Epithelial cell of esophagus (primary cell): ENCODE data around the gene GBGT1.
A peak's percentile ranks its signal among the peaks of the same experiment; 100 is the strongest.

Experiments
- DNase-seq: peaks from one replicate; pipeline ENCODE4 v3.0.0; 2010; ENCODE audit warnings: low read depth
- H3K4me3 ChIP-seq: 2 replicates; pipeline ENCODE4 v1.5.1; 2011; ENCODE audit warnings: mild to moderate bottlenecking, low read length, control low read depth
- TF ChIP-seq, protein P1 (sequence below): IDR thresholded peaks from 2 replicates; pipeline ENCODE4 v1.5.1; 2011; ENCODE audit warnings: low read depth, mild to moderate bottlenecking, low read length, control low read depth, inconsistent platforms; ENCODE audit not compliant: insufficient read depth; ENCODE audit errors: missing control alignments

GBGT1 gene

GRCh38 chr9:133160742-133161546 is 2.8 kb downstream of the GBGT1 start:
- DNase-seq, result peak; percentile 69
- TF ChIP-seq, protein P1, sequence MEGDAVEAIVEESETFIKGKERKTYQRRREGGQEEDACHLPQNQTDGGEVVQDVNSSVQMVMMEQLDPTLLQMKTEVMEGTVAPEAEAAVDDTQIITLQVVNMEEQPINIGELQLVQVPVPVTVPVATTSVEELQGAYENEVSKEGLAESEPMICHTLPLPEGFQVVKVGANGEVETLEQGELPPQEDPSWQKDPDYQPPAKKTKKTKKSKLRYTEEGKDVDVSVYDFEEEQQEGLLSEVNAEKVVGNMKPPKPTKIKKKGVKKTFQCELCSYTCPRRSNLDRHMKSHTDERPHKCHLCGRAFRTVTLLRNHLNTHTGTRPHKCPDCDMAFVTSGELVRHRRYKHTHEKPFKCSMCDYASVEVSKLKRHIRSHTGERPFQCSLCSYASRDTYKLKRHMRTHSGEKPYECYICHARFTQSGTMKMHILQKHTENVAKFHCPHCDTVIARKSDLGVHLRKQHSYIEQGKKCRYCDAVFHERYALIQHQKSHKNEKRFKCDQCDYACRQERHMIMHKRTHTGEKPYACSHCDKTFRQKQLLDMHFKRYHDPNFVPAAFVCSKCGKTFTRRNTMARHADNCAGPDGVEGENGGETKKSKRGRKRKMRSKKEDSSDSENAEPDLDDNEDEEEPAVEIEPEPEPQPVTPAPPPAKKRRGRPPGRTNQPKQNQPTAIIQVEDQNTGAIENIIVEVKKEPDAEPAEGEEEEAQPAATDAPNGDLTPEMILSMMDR, result peak; percentile 79
- no peak overlapping the region for H3K4me3 ChIP-seq

DNA sequence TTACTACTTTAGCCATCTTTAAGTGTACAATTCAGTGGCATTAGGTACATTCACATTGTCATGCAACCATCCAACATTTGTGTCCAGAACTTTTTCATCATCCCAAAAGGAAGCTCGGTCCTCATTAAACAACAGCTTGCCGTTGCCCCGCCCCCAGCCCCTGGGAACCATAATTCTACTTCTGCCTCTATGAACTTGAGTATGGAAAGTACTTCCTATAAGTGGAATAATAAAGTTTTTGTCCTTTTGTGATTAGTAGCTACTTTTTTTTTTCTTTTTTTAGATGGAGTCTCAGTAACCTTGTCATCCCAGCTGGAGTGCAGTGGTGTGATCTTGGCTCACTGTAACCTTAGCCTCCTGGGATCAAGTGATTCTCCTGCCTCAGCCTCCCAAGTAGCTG is 5.0 kb downstream of the GBGT1 start:
- DNase-seq, result no peak
- TF ChIP-seq, protein P1, result no peak
- H3K4me3 ChIP-seq, result no peak overlapping the region

DNA sequence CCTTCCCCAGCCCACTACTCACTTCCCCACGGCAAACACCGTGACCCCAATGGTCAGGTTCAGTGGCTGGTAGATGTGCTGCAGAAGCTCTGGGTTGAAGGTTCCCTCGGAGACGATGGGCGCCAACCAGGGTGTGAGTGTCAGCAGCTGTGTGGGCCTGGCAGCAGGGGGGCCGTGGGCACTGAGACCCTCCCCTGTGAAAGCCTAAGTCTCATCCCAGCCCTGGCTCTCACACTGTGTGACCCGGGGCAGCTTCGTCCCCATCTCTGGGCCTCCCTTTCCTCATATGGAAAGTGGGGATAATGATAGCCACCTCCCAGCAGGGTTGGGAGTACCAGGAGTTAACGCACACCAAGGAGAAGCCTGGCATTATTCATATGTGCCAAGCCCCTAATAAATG is 8.6 kb downstream of the GBGT1 start:
- TF ChIP-seq, protein P1, result no peak
- no peak overlapping the region for H3K4me3 ChIP-seq
- DNase-seq, result no peak

- no peak for DNase-seq
- no peak overlapping the region for H3K4me3 ChIP-seq
- TF ChIP-seq, protein P1, result no peak
Observed at GRCh38 chr9:133154097-133154989, 9.4 kb downstream of the GBGT1 start.

GRCh38 chr9:133153227-133154096 is 10.3 kb downstream of the GBGT1 start:
- TF ChIP-seq, protein P1, result no peak
- DNase-seq, result no peak
- no peak overlapping the region for H3K4me3 ChIP-seq
